Activated B cell treated with CpG ODN at 0.5 μM for 24 hours (primary cell): ENCODE measurements around the gene C19orf73. TPM values are rescaled to one million over a fixed set of nuclear protein-coding genes. Genes with fewer than 3 reads are reported as not detected.

ENCODE experiments used
- ATAC-seq: fragments of 200-7000 bp; cut with Tn5 transposase; one replicate; pipeline ENCODE4 v1.10.0; 2021; ENCODE audit warnings: low read depth, mild to moderate bottlenecking, moderate library complexity
- CTCF ChIA-PET: fragments of 350-600 bp; sonication (Branson Sonifier 250); formaldehyde crosslinking; loops from one replicate; lab custom pipeline; 2021; ENCODE audit warnings: antibody characterized with exemption; lab: Charles Lee
- POLR2A ChIA-PET: fragments of 350-600 bp; sonication (Branson Sonifier 250); formaldehyde crosslinking; loops from one replicate; lab custom pipeline; 2021; ENCODE audit warnings: antibody characterized with exemption; lab: Charles Lee
- DNase-seq: peaks from one replicate; pipeline ENCODE4 v3.0.0; 2022
- H3K27ac Mint-ChIP-seq: one replicate; pipeline ENCODE4 v1.8.0; 2020; ENCODE audit warnings: mixed read lengths
- H3K27me3 Mint-ChIP-seq: one replicate; pipeline ENCODE4 v1.8.0; 2021; ENCODE audit warnings: mixed read lengths
- H3K36me3 Mint-ChIP-seq: one replicate; pipeline ENCODE4 v1.8.0; 2021; ENCODE audit warnings: low read depth, mixed read lengths
- H3K4me1 Mint-ChIP-seq: one replicate; pipeline ENCODE4 v1.8.0; 2021; ENCODE audit warnings: mixed read lengths
- H3K4me3 Mint-ChIP-seq: one replicate; pipeline ENCODE4 v1.8.0; 2020; ENCODE audit warnings: mild to moderate bottlenecking, mixed read lengths
- H3K9me3 Mint-ChIP-seq: one replicate; pipeline ENCODE4 v1.8.0; 2020; ENCODE audit warnings: mixed read lengths
- CTCF ChIP-seq: fragments of 200-600 bp; IDR thresholded peaks from one replicate; pipeline ENCODE4 v1.8.0; 2022; ENCODE audit warnings: antibody characterized with exemption, mild to moderate bottlenecking
- intact Hi-C: fragments of 100-400 bp; cut with micrococcal nuclease; formaldehyde crosslinking; loops from one replicate; pipeline ENCODE4 v1.15.1; 2024
- total RNA-seq: library from RNA; stranded (reverse); gene quantifications from 2 replicates; pipeline ENCODE4 v1.2.3, GENCODE V29; 2022

The C19orf73 gene
- total RNA-seq, 1 donor from 2014 or later = 0.98 TPM

DNA sequence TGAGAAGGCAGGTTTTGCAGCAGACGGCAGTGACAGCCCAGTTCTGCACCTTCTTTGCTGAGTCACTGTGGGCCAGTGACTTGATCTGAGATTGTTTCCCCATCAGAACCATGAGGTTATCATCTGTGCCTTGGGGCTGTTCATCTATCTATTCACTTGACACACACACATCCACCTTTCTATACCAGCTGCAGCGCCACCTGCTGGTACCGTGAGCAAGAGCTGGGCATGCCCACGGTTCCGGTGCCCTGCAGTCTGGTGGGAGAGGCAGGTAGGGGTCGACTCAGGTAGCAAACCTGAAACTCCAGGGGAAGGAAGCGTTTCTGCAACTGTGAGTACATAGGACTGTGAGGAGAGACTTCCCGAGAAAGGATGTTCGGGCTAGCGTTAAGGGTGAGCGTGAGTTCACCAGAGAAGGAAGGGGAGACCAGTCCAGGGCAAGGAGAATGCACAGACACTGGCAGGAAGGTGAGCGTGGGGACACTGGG is 12.3 kb downstream of the C19orf73 start:
- intact Hi-C loops = no loop called here
- ChIA-PET CTCF (interaction anchor here (0.9 to 1.7 kb wide), 6 partner anchors 9 to 101 kb away, joined by 3 to 19 read pairs (median 4); no protein-coding TSS in a partner anchor), POLR2A (interaction anchor here (1.3 kb wide), 1 partner anchor 9 kb away, joined by 4 read pairs; no protein-coding TSS in a partner anchor)
- Mint-ChIP-seq H3K9me3 (no peaks in the 10 kb centered on the region), H3K4me1 (peaks cover 9% of the 10 kb centered on the region), H3K27me3 (no peaks in the 10 kb centered on the region), H3K27ac (peak overlapping the region; percentile 62), H3K4me3 (no peak overlapping the region), H3K36me3 (peaks cover 66% of the 10 kb centered on the region)
- peak; percentile 28 for TF ChIP-seq CTCF
- ATAC-seq (peak; percentile 83), DNase-seq (peak; percentile 56)

GRCh38 chr19:49104229-49104864 is 14.6 kb downstream of the C19orf73 start:
- TF ChIP-seq CTCF = no peak
- POLR2A ChIA-PET = interaction anchor here (1.3 kb wide), 1 partner anchor 96 kb away, joined by 3 read pairs; no protein-coding TSS in a partner anchor
- intact Hi-C loops = no loop called here
- Mint-ChIP-seq H3K36me3 (peaks cover 85% of the 10 kb centered on the region), H3K27ac (peak overlapping the region; percentile 56), H3K27me3 (no peaks in the 10 kb centered on the region), H3K9me3 (no peaks in the 10 kb centered on the region), H3K4me3 (no peak overlapping the region), H3K4me1 (peaks cover 9% of the 10 kb centered on the region)
- no peak for ATAC-seq
- CTCF ChIA-PET = interaction anchor here (1.0 kb wide), 1 partner anchor 48 kb away, joined by 3 read pairs; no protein-coding TSS in a partner anchor
- no peak for DNase-seq

DNA sequence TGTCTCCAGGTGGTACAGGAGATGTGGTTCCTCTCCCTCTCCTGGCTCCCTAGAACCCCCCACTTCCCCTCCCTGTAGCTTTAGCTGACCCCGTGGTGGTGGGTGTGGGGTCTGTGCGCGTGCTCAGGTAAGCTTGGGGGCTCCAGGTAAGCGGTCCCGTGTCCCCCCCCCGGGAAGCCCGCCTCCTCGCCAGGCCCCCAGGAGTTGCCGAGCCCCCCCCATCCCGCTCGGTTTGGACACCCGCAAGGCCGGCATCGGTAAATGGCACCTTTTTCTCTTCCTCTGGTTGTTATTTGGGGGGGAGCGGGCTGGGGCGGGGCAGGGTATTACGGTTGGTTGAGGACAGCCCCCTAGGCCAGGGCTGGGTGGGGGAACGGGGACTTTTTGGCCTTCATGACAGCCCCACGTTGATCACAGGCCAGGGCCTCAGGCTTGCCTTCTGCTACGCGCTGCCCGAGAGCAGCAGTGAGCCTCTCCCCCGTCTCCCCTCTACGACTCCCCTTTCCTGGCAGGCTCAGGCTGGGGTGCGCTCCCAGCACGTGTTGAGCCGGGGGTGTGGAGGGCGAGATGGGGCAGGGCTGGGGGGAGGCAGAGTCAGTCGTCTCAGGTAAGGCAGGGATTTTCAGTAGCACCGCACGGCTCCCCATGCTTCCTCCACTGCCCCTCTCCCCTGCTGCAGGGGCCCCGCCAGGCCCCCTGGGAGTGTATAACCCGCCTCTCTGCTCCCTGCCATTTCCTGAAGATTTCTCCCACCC is 15.4 kb downstream of the C19orf73 start:
- no peak for DNase-seq
- ATAC-seq = no peak
- Mint-ChIP-seq H3K9me3 (no peaks in the 10 kb centered on the region), H3K36me3 (peaks cover 85% of the 10 kb centered on the region), H3K27ac (no peak overlapping the region), H3K4me1 (peaks cover 9% of the 10 kb centered on the region), H3K4me3 (no peak overlapping the region), H3K27me3 (no peaks in the 10 kb centered on the region)
- ChIA-PET CTCF (interaction anchor here (1.0 kb wide), 1 partner anchor 12 kb away, joined by 3 read pairs; no protein-coding TSS in a partner anchor), POLR2A (no interaction called here)
- intact Hi-C loops = no loop called here
- TF ChIP-seq CTCF = no peak

GRCh38 chr19:49102303-49102702 is 16.6 kb downstream of the C19orf73 start:
- POLR2A ChIA-PET = no interaction called here

More at GRCh38 chr19:49102303-49102702, 16.6 kb downstream of the C19orf73 start:
- intact Hi-C loops = no loop called here
- Mint-ChIP-seq H3K9me3 (no peaks in the 10 kb centered on the region), H3K27ac (no peak overlapping the region), H3K36me3 (peaks cover 88% of the 10 kb centered on the region), H3K4me1 (peaks cover 12% of the 10 kb centered on the region), H3K27me3 (no peaks in the 10 kb centered on the region), H3K4me3 (no peak overlapping the region)
- ATAC-seq (no peak), DNase-seq (no peak)
- TF ChIP-seq CTCF = no peak
- CTCF ChIA-PET = no interaction called here
